DOHH2 (cell line): ENCODE data around the gene LIFR.

Source experiments
- EZH2phosphoT487 ChIP-seq: fragments of 200-600 bp; sonication (generic); IDR thresholded peaks from 2 replicates; pipeline ENCODE4 v1.6.1; 2017; ENCODE audit warnings: borderline replicate concordance, mild to moderate bottlenecking, antibody characterized with exemption, low read length, moderate library complexity, mixed read lengths
- TF ChIP-seq, protein P1 (sequence below): fragments of 200-600 bp; sonication (generic); IDR thresholded peaks from one replicate; pipeline ENCODE4 v1.5.1; 2014; ENCODE audit warnings: antibody characterized with exemption, mild to moderate bottlenecking, low read depth, low read length; ENCODE audit not compliant: poor library complexity, severe bottlenecking

DNA sequence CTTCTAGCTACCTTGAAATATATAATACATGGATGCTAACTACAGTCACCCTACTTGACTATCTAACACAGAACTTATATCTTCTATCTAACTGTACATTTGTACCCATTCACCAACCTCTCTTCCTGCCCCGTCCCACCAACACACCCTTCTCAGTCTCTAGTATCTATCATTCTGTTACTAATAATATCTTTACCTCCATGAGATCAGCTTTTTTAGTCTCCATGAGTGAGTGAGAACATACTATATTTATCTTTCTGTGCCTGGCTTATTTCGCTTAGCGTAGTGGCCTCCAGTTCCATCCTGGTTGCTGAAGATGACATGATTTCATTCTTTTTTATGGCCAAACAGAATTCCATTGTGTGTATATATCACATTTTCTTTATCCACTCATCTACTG is 37.0 kb downstream of the LIFR start:
- TF ChIP-seq, protein P1, sequence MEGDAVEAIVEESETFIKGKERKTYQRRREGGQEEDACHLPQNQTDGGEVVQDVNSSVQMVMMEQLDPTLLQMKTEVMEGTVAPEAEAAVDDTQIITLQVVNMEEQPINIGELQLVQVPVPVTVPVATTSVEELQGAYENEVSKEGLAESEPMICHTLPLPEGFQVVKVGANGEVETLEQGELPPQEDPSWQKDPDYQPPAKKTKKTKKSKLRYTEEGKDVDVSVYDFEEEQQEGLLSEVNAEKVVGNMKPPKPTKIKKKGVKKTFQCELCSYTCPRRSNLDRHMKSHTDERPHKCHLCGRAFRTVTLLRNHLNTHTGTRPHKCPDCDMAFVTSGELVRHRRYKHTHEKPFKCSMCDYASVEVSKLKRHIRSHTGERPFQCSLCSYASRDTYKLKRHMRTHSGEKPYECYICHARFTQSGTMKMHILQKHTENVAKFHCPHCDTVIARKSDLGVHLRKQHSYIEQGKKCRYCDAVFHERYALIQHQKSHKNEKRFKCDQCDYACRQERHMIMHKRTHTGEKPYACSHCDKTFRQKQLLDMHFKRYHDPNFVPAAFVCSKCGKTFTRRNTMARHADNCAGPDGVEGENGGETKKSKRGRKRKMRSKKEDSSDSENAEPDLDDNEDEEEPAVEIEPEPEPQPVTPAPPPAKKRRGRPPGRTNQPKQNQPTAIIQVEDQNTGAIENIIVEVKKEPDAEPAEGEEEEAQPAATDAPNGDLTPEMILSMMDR = no peak
- TF ChIP-seq EZH2phosphoT487 = no peak
